Stimulated activated naive CD4-positive, alpha-beta T cell (primary cell): ENCODE data around the gene CYTH4.

ENCODE experiments used
- DNase-seq, 6 experiments: peaks; one replicate each; lab custom pipeline; 2025; lab: John Stamatoyannopoulos, UW

The CYTH4 gene

DNA sequence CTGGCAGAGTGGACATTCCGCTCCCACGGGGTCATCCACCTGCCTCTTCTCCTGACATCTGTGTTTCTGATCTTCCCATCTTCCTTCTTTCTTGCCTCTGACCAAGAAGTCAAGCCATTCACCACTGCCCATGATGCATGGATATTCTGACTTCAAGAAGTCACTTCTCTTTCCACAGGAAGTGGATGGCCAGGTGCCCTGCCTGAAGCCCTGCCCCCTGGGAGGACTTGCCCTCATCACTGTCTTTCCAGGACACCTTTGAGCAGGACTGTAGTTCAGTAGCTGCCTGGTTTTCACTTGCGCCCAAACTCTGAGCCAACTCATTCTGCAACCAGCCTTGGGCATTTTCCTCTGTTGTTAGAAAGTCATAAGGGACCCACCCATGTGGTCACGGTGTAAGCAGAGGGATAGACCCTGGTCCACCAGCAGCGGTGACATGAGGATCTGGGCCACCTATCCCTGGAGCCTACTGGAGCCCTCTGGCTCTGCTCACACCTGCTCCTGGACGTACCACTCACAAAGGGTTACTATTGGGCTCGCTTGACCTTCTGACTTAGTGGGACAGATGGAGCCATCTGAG is 6.9 kb downstream of the CYTH4 start:
- DNase-seq = no peak

DNA sequence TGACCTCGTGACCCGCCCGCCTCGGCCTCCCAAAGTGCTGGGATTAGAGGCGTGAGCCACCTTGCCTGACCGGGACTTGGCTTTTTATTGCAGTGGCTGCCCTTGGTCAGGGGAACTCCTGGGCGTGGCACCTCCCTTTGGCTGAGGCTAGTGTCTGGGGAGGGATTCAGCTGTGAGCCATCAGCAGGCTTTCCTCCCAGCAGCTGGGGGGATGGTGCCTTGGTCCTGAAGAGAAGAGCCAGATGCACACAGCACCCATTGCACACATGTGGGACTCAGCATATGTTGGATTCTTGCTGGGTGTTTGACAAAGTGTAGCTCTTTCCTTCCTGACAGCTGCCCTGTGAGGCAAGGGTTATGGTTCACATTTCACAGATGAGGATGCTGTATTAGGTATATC is 8.4 kb downstream of the CYTH4 start:
- no peak for DNase-seq

GRCh38 chr22:37291559-37292298 is 9.4 kb downstream of the CYTH4 start:
- no peak for DNase-seq

GRCh38 chr22:37292641-37293040 is 10.3 kb downstream of the CYTH4 start:
- DNase-seq = no peak

- no peak for DNase-seq
Measured at GRCh38 chr22:37293172-37293571, 10.9 kb downstream of the CYTH4 start.

- no peak for DNase-seq
Measured at GRCh38 chr22:37294747-37295146, 12.4 kb downstream of the CYTH4 start.

- DNase-seq = no peak
Measured at GRCh38 chr22:37295213-37295886, 13.0 kb downstream of the CYTH4 start.

- DNase-seq = no peak
Measured at GRCh38 chr22:37295946-37296345, 13.6 kb downstream of the CYTH4 start.

DNA sequence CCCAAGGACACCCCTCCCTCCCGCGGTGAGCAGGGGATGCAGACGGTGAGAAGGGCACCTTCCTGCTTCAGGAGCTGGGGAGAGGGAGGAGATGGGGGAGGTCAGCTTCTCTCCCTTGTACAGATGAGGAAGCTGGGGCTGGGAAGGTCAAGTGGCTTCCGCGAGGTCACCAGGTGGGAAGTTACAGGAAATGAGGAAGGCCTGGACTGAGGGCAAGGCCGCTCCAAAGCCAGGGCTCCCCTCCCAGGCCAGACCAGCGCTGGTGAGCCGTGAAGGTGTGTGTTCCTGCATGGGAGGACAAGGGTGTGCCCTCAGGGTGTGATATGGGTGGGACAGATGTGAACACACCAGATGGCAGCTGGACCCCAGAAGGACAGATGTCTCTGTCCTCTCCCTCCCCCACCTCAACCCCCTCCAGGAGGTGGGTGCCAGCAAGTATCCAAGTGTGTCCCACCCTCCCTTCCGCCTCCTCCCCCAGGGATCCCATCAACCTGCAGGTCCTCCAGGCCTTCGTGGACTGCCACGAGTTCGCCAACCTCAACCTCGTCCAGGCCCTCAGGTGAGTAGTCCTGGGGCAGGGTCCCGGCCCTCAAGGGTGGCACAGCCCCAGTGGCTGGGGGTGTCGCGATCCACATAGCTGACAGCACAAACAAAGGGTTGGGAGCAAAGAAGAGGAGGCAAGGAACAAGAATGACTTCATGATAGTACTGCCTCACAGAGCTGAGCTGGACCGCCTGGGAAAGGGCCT is 16.6 kb downstream of the CYTH4 start:
- DNase-seq = no peak

GRCh38 chr22:37299969-37300509 is 17.7 kb downstream of the CYTH4 start:
- no peak for DNase-seq

- DNase-seq = peak in 5 of 6 experiments; percentile 13 to 58 (median 46)
Measured at GRCh38 chr22:37300551-37301017, 18.3 kb downstream of the CYTH4 start.

- no peak for DNase-seq
Measured at GRCh38 chr22:37301144-37301830, 19.0 kb downstream of the CYTH4 start.

GRCh38 chr22:37302674-37303555 is 20.6 kb downstream of the CYTH4 start:
- DNase-seq = no peak

GRCh38 chr22:37303821-37304274 is 21.5 kb downstream of the CYTH4 start:
- DNase-seq = no peak

DNA sequence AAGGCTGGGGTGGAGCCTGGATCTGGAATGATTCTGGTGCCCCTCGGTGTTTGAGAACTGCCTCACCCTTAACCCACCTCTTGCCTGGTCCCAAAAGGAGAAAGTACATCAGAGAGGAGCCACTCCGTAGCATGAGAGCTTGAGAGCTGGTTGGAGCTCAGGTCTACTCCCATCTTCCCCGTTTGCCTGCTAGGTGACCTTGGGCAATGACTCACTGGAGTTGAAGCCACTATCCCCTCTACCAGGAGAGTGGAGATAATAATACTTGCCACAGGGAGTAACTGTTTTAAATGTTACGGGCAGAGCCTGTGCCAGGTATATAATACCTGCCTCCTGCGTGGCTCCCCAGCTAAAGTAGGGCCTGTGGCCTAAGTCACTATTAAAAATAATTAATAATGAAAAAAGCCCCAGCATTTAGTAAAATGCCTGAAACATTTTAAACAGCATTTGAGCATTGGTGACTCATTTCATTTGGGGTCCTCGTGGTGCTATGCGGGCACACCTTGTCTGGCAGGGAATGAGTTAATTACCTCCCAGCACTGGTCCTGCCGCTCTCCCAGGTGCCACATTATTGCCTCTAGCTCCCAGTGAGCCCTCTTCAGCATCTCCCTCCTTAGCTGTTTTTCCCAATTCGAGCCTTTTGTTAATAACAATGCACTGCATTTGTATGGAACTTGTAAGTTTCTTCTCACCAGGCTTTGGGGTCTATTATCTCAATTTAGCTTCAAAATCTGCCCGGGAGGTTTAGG is 22.5 kb downstream of the CYTH4 start:
- no peak for DNase-seq

GRCh38 chr22:37305887-37306286 is 23.6 kb downstream of the CYTH4 start:
- DNase-seq = no peak

DNA sequence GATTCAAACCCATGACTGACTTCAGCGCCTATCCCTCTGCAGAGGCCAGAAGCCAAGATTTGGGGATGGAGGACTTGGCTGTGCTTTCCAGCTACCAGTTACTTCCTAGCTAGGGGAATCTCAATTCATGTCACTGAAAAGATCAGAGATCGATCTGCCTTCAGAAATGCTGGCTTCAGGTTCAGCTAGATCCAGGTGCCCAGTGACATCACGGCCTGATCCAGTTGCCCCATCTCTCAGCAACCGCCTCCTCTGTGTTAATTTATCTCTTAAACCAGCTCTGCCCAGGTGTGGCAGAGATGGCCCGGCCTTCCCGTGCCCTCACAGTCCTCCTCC is 24.2 kb downstream of the CYTH4 start:
- no peak for DNase-seq

DNA sequence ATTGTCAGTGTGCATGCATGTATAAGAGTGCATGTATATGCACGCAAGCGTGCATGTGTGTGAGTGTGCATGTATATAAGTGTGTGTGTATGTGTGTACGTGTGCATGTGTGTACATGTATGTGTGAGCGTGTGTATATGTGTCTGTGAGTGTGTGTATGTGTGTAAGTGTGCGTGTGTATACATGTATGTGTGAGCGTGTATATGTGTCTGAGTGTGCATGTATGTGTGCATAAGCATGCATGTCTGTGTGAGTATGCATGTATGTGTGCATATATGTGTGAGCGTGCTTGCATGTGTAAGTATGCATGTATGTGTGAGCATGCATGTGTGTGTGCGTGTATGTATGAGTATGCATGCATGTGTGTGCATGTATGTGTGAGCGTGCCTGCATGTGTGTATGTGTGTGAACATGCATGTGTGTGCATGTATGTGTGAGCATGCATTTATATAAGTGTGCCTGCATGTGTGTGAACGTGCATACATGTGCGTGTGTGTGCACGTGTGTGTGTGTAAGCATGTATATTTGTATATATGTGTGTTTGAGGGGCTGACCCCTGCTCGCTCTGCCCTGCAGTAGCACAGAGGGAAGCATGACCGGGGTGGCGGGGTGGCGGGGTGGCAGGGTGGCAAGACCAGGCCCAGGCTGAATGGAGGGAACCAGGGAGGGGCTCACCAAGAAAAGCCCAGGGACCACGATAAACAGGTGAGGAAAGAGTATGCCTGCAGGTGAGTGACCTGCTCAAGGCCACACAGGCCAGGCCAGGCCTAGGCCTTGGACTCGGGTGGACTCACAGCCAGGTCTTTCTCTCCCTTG is 26.3 kb downstream of the CYTH4 start:
- no peak for DNase-seq
